ENCODE results near the gene RBM26. TPM values are rescaled to one million over a fixed set of nuclear protein-coding genes. Genes with fewer than 3 reads are reported as not detected.

Gene RBM26
- total and polyA plus RNA-seq, 4 donors: 6.4 to 18.4 (median 12.3) TPM

GRCh38 chr13:79341202-79341601, 64.9 kb downstream of the RBM26 start:
- H3K4me1 ChIP-seq (ENCODE audit: control insufficient read depth in 4 of 4, insufficient read depth in 4 of 4, low read length in 3 of 4): no peaks in the 10 kb centered on the region
- no peak overlapping the region for H3K4me3 ChIP-seq (ENCODE audit: low read depth in 1 of 3, low read length in 3 of 3)
- peaks cover 2 to 60% (median 34%) of the 10 kb centered on the region in 4 donors for H3K36me3 ChIP-seq (ENCODE audit: control insufficient read depth in 4 of 4, insufficient read depth in 3 of 4, low read depth in 1 of 4, low read length in 3 of 4)
- no peak overlapping the region for H3K9ac ChIP-seq (ENCODE audit: low read depth in 1 of 2, low read length in 2 of 2)
- no peak overlapping the region for H3K27ac ChIP-seq (ENCODE audit: low read depth in 1 of 2, low read length in 2 of 2)
- no peaks in the 10 kb centered on the region for H3K9me3 ChIP-seq (ENCODE audit: control insufficient read depth in 4 of 4, low read length in 3 of 4)
- no peaks in the 10 kb centered on the region for H3K27me3 ChIP-seq (ENCODE audit: control insufficient read depth in 4 of 4, insufficient read depth in 4 of 4, low read length in 3 of 4)
- 97% methylated on average over 1 of the region's 1 CpG for WGBS
- TF ChIP-seq GABPA (IDR thresholded peaks at IDR 0.05 in 1 of 2, conservative IDR thresholded peaks at IDR 0.05 in 1 of 2) (no peak), ZBTB33 (IDR thresholded peaks at IDR 0.05) (no peak), NR2F2 (IDR thresholded peaks at IDR 0.05) (no peak), EGR1 (IDR thresholded peaks at IDR 0.05; ENCODE audit: low read depth in 2 of 2) (no peak), FOXA2 (IDR thresholded peaks at IDR 0.05) (no peak)
- DNase-seq (ENCODE audit: low spot score): no peak

- Histone ChIP-seq H3K9me3 (ENCODE audit: control insufficient read depth in 4 of 4, low read length in 3 of 4) (no peaks in the 10 kb centered on the region), H3K27me3 (ENCODE audit: control insufficient read depth in 4 of 4, insufficient read depth in 4 of 4, low read length in 3 of 4) (no peaks in the 10 kb centered on the region), H3K4me1 (ENCODE audit: control insufficient read depth in 4 of 4, insufficient read depth in 4 of 4, low read length in 3 of 4) (no peaks in the 10 kb centered on the region), H3K9ac (ENCODE audit: low read depth in 1 of 2, low read length in 2 of 2) (no peak overlapping the region), H3K4me3 (ENCODE audit: low read depth in 1 of 3, low read length in 3 of 3) (no peak overlapping the region), H3K36me3 (ENCODE audit: control insufficient read depth in 4 of 4, insufficient read depth in 3 of 4, low read depth in 1 of 4, low read length in 3 of 4) (peaks cover 2 to 63% (median 38%) of the 10 kb centered on the region in 4 donors), H3K27ac (ENCODE audit: low read depth in 1 of 2, low read length in 2 of 2) (no peak overlapping the region)
- TF ChIP-seq RAD21 (IDR thresholded peaks at IDR 0.05): peak in 1 of 2 donors; percentile 7
- no peak for TF ChIP-seq ATF3 (IDR thresholded peaks at IDR 0.05)
- no peak for DNase-seq (ENCODE audit: low spot score)
- 95% methylated on average over 2 of the region's 2 CpGs for whole genome bisulfite sequencing
These were observed 65.6 kb downstream of the RBM26 start for GRCh38 chr13:79340490-79340889.

GRCh38 chr13:79338343-79338742, 67.7 kb downstream of the RBM26 start:
- H3K4me1 ChIP-seq (ENCODE audit: control insufficient read depth in 4 of 4, insufficient read depth in 4 of 4, low read length in 3 of 4): no peaks in the 10 kb centered on the region
- H3K27ac ChIP-seq (ENCODE audit: low read depth in 1 of 2, low read length in 2 of 2): no peak overlapping the region
- H3K36me3 ChIP-seq (ENCODE audit: control insufficient read depth in 4 of 4, insufficient read depth in 3 of 4, low read depth in 1 of 4, low read length in 3 of 4): peaks cover 2 to 68% (median 50%) of the 10 kb centered on the region in 4 donors
- no peaks in the 10 kb centered on the region for H3K9me3 ChIP-seq (ENCODE audit: control insufficient read depth in 4 of 4, low read length in 3 of 4)
- H3K27me3 ChIP-seq (ENCODE audit: control insufficient read depth in 4 of 4, insufficient read depth in 4 of 4, low read length in 3 of 4): no peaks in the 10 kb centered on the region
- no peak for DNase-seq (ENCODE audit: low spot score)
- 97% methylated on average over 3 of the region's 3 CpGs for WGBS
- H3K9ac ChIP-seq (ENCODE audit: low read depth in 1 of 2, low read length in 2 of 2): no peak overlapping the region
- TF ChIP-seq TAF1 (conservative IDR thresholded peaks at IDR 0.05): no peak
- TF ChIP-seq RXRA (IDR thresholded peaks at IDR 0.05): no peak
- no peak for TF ChIP-seq NR2F2 (IDR thresholded peaks at IDR 0.05)
- no peak for TF ChIP-seq GABPA (IDR thresholded peaks at IDR 0.05 in 1 of 2, conservative IDR thresholded peaks at IDR 0.05 in 1 of 2)
- TF ChIP-seq CTCF (IDR thresholded peaks at IDR 0.05; ENCODE audit: low read depth, low read length, missing input control): no peak
- H3K4me3 ChIP-seq (ENCODE audit: low read depth in 1 of 3, low read length in 3 of 3): no peak overlapping the region
